Neural progenitor cell (in vitro differentiated cells): ENCODE results near the gene CTDSP2. TPM values are rescaled to one million over a fixed set of nuclear protein-coding genes. Genes with fewer than 3 reads are reported as not detected.
A peak's percentile ranks its signal among the peaks of the same experiment; 100 is the strongest.

Source experiments
- DNase-seq: peaks from one replicate; pipeline ENCODE4 v3.0.0-alpha.2; 2016; ENCODE audit warnings: low spot score
- H2AFZ ChIP-seq: fragments of 200-600 bp; sonication (generic); replicated peaks from 2 replicates; pipeline ENCODE4 v1.6.1; 2016; ENCODE audit warnings: antibody characterized with exemption
- H3F3A ChIP-seq: fragments of 200-600 bp; sonication (generic); 2 replicates; pipeline ENCODE4 v1.6.1; 2016; ENCODE audit warnings: antibody characterized with exemption, low read depth
- H3K27ac ChIP-seq: fragments of 200-600 bp; sonication (generic); 2 replicates; pipeline ENCODE4 v1.5.1; 2016; ENCODE audit warnings: mild to moderate bottlenecking
- H3K27me3 ChIP-seq: fragments of 200-600 bp; sonication (generic); 2 replicates; pipeline ENCODE4 v1.6.1; 2016; ENCODE audit warnings: mild to moderate bottlenecking, moderate library complexity
- H3K36me3 ChIP-seq: fragments of 200-600 bp; sonication (generic); 2 replicates; pipeline ENCODE4 v1.5.1; 2016
- H3K4me1 ChIP-seq: fragments of 200-600 bp; sonication (generic); 2 replicates; pipeline ENCODE4 v1.6.1; 2016; ENCODE audit warnings: mixed run types
- H3K4me2 ChIP-seq: fragments of 200-600 bp; sonication (generic); 2 replicates; pipeline ENCODE4 v1.6.1; 2016
- H3K4me3 ChIP-seq: fragments of 200-600 bp; sonication (generic); 2 replicates; pipeline ENCODE4 v1.5.1; 2016
- H3K79me2 ChIP-seq: fragments of 200-600 bp; sonication (generic); 2 replicates; pipeline ENCODE4 v1.6.1; 2016; ENCODE audit warnings: low read depth
- H3K9ac ChIP-seq: fragments of 200-600 bp; sonication (generic); 2 replicates; pipeline ENCODE4 v1.6.1; 2016
- H3K9me3 ChIP-seq: fragments of 200-600 bp; sonication (generic); 2 replicates; pipeline ENCODE4 v1.5.1; 2016; ENCODE audit warnings: low read depth
- H4K20me1 ChIP-seq: fragments of 200-600 bp; sonication (generic); 2 replicates; pipeline ENCODE4 v1.6.1; 2016; ENCODE audit warnings: low read depth
- H3K27ac Mint-ChIP-seq: 3 replicates; pipeline ENCODE4 v1.8.0; 2021; ENCODE audit warnings: mixed read lengths
- H3K27me3 Mint-ChIP-seq: 2 replicates; pipeline ENCODE4 v1.8.0; 2022; ENCODE audit warnings: low read depth, mild to moderate bottlenecking, inconsistent platforms, moderate library complexity, mixed read lengths; ENCODE audit not compliant: insufficient read depth
- H3K36me3 Mint-ChIP-seq: 3 replicates; pipeline ENCODE4 v1.8.0; 2021; ENCODE audit warnings: mixed read lengths
- H3K4me1 Mint-ChIP-seq: 3 replicates; pipeline ENCODE4 v1.8.0; 2021; ENCODE audit warnings: mixed read lengths
- H3K4me3 Mint-ChIP-seq: 3 replicates; pipeline ENCODE4 v1.8.0; 2021; ENCODE audit warnings: mild to moderate bottlenecking, moderate library complexity, mixed read lengths
- H3K9me3 Mint-ChIP-seq: 3 replicates; pipeline ENCODE4 v1.8.0; 2020; ENCODE audit warnings: mixed read lengths
- CTCF ChIP-seq: fragments of 200-600 bp; sonication (generic); IDR thresholded peaks from 2 replicates; pipeline ENCODE4 v1.5.1; 2017; ENCODE audit warnings: antibody characterized with exemption, mild to moderate bottlenecking
- EZH2 ChIP-seq: fragments of 200-600 bp; sonication (generic); IDR thresholded peaks from 2 replicates; pipeline ENCODE4 v1.6.1; 2017; ENCODE audit warnings: antibody characterized with exemption, mild to moderate bottlenecking, moderate library complexity
- EZH2phosphoT487 ChIP-seq: fragments of 200-600 bp; sonication (generic); IDR thresholded peaks from 2 replicates; pipeline ENCODE4 v1.6.1; 2017; ENCODE audit warnings: antibody characterized with exemption
- microRNA counts: library from miRNA; unstranded; fragments of <30 nt; microRNA quantifications from one replicate; lab custom pipeline; 2016
- microRNA-seq: library from miRNA; unstranded; fragments of <30 nt; microRNA quantifications from one replicate; pipeline ENCODE4, GENCODE V29; 2016
- small RNA-seq: library from RNA; depleted of rRNA; stranded (forward); fragments of <200 nt; gene quantifications from one replicate; pipeline ENCODE3, GENCODE V24; 2015
- total RNA-seq: library from RNA; depleted of rRNA; stranded (reverse); fragments of >200 nt; gene quantifications from 2 replicates; pipeline ENCODE4 v1.2.3, GENCODE V29; 2015; ENCODE audit warnings: low replicate concordance

The CTDSP2 gene
- total RNA-seq, 1 donor from 2014 or later: 43.6 TPM

- Histone ChIP-seq H3K79me2 (peaks cover 8% of the 10 kb centered on the region), H3K36me3 (no peaks in the 10 kb centered on the region), H3K27me3 (peaks cover 33% of the 10 kb centered on the region), H3K4me3 (no peak overlapping the region), H3K4me1 (peaks cover 18% of the 10 kb centered on the region), H3K9ac (no peak overlapping the region), H3K27ac (no peak overlapping the region), H4K20me1 (peaks cover 18% of the 10 kb centered on the region), H3K4me2 (peak overlapping the region; percentile 95), H3K9me3 (no peaks in the 10 kb centered on the region), H2AFZ (no peak overlapping the region), H3F3A (peaks cover 35% of the 10 kb centered on the region)
- Mint-ChIP-seq H3K9me3 (peaks cover 2% of the 10 kb centered on the region), H3K27ac (no peak overlapping the region), H3K4me3 (peak overlapping the region; percentile 83), H3K36me3 (peaks cover 14% of the 10 kb centered on the region), H3K27me3 (peaks cover 17% of the 10 kb centered on the region), H3K4me1 (peaks cover 28% of the 10 kb centered on the region)
- DNase-seq: no peak
- TF ChIP-seq EZH2 (no peak), EZH2phosphoT487 (no peak), CTCF (no peak)
Measured at GRCh38 chr12:57770734-57771133, 75.8 kb downstream of the CTDSP2 start.

MicroRNA genes within 50 kb of the gene (microRNA counts, 767-probe panel; counts per million panel counts)
- 9,015 counts per million, percentile 96 among the panel's probes with 10 or more counts for microRNA hsa-miR-26a-5p (lab: Ali Mortazavi, UCI)

Small RNA genes lying within 50 kb of the gene (microRNA-seq; reads per million reads assigned to microRNA genes)
- gene MIR26A2: 11.3 reads per million, percentile 40 among the genes with 10 or more reads in this experiment

Small RNA genes lying within 50 kb of the gene (small RNA-seq; reads per million reads assigned to genes)
- gene MIR26A2 (not detected), gene RNU6-1083P (not detected)

Other genes starting within 250 kb of the CTDSP2 start
- gene DTX3, start 241.9 kb downstream of the CTDSP2 start, total RNA-seq: 56.4 and 67.9 TPM in 2 replicates
- gene ARHGEF25, start 235.3 kb downstream of the CTDSP2 start, total RNA-seq: 17.3 and 27.3 TPM in 2 replicates
- 0.28 and 1.1 TPM in 2 replicates for gene B4GALNT1, start 213.5 kb downstream of the CTDSP2 start, total RNA-seq
- gene OS9, start 152.6 kb downstream of the CTDSP2 start, total RNA-seq: 107 and 113 TPM in 2 replicates
- 1.7 and 2.7 TPM in 2 replicates for gene AGAP2, start 108.0 kb downstream of the CTDSP2 start, total RNA-seq
- gene TSPAN31, start 101.7 kb downstream of the CTDSP2 start, total RNA-seq: 57.6 and 61.3 TPM in 2 replicates
- 169 and 348 TPM in 2 replicates for gene CDK4, start 94.4 kb downstream of the CTDSP2 start, total RNA-seq
- gene MARCHF9, start 91.6 kb downstream of the CTDSP2 start, total RNA-seq: 8.1 and 11.9 TPM in 2 replicates
- gene CYP27B1, start 79.7 kb downstream of the CTDSP2 start, total RNA-seq: 0.17 and 0.99 TPM in 2 replicates
- gene METTL1, start 74.6 kb downstream of the CTDSP2 start, total RNA-seq: 4.5 and 5.6 TPM in 2 replicates
- gene EEF1AKMT3, start 74.1 kb downstream of the CTDSP2 start, total RNA-seq: 2.1 and 4.8 TPM in 2 replicates
- gene TSFM, start 63.9 kb downstream of the CTDSP2 start, total RNA-seq: 18.1 and 19.0 TPM in 2 replicates
- 0.12 and 0.37 TPM in 2 replicates for gene AVIL, start 28.0 kb downstream of the CTDSP2 start, total RNA-seq
- gene ATP23, start 94.8 kb upstream of the CTDSP2 start, total RNA-seq: 6.3 and 11.4 TPM in 2 replicates